ENCODE measurements around the gene MIER2.
"Not testable (repeated sequence)": the region's sequence is repeated elsewhere in the genome, so short reads cannot be mapped to it uniquely, and the experiment has no call there.

The MIER2 gene

DNA sequence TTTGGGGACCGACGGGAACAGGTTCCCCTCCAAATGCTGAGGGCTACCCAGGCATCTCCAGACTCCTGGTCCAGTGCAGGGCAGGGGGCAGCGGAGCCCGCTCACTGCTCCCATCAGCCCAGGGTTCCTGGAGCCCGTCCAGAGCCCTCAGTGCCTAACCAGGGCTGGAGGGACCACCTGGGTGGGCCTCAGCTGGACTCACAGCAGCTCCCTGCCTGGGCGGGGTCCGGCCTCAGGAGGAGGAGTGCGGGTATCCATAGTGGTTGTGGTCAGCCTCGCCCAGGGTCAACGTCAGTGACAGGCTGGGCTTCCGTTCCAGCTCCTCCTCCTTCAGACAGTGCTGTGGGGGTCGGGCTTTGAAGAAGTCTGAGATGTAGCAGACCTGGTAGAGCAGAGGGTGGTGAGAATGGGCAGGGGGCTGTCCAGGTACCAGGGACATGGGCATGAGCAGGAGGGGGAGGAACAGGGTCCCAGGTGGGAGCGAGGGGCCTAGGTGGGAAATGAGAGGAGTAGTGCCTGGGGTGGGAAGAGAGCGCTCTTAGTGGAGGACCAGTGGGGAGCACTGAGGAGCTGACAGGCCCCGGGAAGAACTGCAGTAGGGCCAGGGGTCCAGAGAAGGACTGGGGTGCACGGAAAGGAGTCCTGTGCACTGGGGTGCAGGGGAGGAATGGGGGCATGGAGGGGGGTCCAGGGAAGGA lies 63.3 kb downstream of the MIER2 start:
- DNase-seq, result no peak

- DNase-seq, result no peak
Measured at GRCh38 chr19:280541-281009, 64.0 kb downstream of the MIER2 start.

- no peak for DNase-seq
Measured at GRCh38 chr19:279656-280055, 64.9 kb downstream of the MIER2 start.

GRCh38 chr19:279231-279630 lies 65.4 kb downstream of the MIER2 start:
- no peak for DNase-seq

GRCh38 chr19:277581-278165 lies 66.9 kb downstream of the MIER2 start:
- DNase-seq, result no peak

DNA sequence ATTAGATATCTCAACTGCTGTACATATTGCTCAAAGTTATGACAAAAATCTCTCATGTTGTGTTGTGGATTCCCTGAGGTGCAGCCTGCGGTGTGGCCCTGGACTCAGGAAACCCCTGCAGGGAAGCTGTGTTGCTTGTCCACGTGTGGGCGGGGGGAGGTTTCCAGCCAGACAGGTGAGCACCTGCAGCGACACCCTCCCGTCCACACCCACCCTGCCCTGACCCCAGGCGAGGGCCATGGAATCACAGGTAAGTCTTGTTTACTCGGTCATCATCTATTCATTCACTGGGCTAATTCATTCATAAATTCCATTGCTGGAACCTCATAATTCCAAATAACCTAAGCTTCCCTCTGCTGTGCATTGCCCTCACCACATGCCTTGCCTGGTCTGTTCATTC lies 67.5 kb downstream of the MIER2 start:
- no peak for DNase-seq

DNA sequence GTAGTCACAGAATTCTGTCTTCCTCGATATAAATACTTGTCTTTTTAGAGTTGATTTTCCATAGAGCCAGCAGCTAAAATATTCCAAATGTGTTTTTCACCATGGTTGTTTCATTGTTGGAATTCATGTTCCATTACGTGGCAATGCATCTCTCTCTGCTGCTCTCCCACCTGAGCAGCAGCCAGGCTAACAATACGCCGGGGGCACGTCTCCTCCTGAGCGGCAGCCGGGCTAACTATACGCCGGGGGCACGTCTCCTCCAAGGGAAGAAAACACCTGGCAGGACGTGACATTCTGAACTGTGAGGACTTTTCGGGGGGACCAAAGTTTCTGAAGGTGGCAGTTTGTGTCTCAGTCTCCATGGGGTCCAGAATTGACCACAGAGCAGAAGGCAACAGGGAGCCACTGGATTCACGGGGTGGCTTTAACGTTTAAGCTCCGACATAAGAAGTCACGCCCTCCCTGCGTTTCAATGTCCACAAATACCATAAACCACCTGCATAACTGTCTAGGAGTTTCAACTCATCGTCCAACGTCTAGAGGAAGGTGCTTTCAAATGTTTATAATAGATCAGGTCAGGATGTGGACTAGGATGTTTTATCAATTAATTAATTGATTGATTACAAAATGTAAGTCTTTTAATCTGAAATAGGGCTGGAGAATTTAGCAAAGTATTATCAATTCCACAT lies 68.5 kb downstream of the MIER2 start:
- DNase-seq, result no peak

DNA sequence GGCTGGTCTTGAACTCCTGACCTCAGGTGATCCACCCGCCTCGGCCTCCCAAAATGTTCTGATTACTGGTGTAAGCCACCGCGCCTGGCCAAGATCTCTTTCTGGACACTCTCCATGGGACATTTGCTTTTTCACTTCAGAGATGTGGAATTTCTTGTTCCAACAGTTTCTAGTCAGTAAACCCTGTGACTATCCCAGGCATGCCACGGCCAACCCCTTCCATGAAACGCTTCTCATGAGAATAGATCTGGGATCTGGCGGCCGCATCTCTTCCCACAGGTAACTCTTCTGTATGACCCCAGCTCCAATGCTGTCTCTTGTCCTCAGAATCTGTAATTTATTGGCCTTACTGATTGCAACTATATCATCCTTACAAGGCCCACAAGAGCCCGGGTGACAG lies 69.6 kb downstream of the MIER2 start:
- DNase-seq, result no peak

GRCh38 chr19:273393-273792 lies 71.2 kb downstream of the MIER2 start:
- DNase-seq, result no peak

DNA sequence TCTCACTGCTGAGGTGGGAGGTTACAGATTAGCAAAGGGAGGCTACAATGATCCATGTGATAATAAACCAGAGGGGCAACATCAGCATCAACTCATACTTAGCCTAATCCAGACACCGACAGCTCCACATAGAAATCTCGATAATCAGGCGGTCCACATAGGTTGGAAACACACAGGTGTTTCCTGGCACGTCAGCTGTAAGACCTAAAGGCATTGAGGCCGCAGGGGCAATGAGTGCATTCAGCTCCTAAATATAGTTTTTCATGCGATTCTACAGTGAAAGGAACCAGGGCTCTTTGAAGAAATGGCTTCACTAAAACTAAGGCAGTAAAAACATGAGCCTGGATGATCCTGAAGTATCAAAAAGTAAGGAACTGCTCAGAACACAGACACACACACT lies 72.7 kb downstream of the MIER2 start:
- DNase-seq, result no peak

DNA sequence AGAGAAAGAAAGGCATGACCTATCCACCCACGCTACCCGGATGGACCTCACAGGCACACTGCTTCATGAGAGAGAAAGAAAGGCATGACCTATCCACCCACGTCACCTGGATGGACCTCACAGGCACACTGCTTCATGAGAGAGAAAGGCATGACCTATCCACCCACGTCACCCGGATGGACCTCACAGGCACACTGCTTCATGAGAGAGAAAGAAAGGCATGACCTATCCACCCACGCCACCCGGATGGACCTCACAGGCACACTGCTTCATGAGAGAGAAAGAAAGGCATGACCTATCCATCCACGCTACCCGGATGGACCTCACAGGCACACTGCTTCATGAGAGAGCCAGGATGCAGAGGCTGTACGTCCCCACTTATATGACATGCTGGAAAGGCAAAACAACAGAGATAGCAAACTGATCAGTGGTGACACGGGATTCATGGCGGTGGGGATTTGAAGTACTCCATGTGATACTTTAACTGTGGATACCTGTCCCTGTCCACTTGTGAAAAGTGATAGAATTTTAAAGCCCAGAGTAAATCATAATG lies 73.8 kb downstream of the MIER2 start:
- not testable (repeated sequence) for DNase-seq

DNA sequence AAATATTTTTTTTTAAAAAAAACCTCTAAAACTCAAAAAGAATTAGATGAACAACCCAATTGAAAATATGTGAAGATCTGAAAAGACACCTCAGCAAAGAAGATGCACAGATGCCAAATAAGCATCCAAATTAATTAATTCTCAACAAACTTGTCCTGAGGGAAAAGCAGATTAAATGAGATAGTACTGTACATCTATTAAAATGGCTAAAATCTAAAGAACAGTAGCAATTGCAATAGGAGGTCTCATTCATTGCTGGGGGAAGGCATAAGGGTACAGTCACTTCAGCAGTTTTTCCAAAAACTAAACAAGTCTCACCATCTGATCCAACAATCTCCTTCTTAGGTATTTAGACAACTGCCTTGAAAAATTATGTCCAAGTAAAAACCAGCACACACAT lies 75.4 kb downstream of the MIER2 start:
- DNase-seq, result no peak

GRCh38 chr19:262125-262524 lies 82.5 kb downstream of the MIER2 start:
- no peak for DNase-seq

DNA sequence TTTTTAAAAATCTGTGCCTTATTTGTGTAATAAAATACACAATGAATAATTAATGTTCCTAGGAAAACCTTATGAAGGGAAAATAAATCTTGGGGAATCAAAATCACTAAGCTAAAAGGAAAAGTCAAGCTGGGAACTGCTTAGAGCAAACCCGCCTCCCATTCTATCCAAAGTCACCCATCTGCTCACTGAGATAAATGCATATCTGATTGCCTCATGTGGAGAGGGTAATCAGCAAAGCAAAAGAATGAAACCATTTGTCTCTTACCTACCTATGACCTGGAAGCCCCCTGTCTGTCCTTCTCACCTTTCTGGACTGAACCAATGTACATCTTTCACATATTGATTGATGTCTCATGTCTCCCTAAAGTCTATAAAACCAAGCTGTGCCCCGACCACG lies 87.8 kb downstream of the MIER2 start:
- DNase-seq, result not testable (repeated sequence)
